AG10803 (cell line): ENCODE data around the gene GLT1D1.

ENCODE experiments used
- DNase-seq: peaks from one replicate; pipeline ENCODE4 v3.0.0; 2010; ENCODE audit warnings: low read depth
- H3K4me3 ChIP-seq: 2 replicates; pipeline ENCODE4 v1.5.1; 2011; ENCODE audit warnings: mild to moderate bottlenecking, low read length, control low read depth
- CTCF ChIP-seq: conservative IDR thresholded peaks from 2 replicates; pipeline ENCODE4 v1.5.1; 2011; ENCODE audit warnings: mild to moderate bottlenecking, low read length, control low read depth, inconsistent platforms

GLT1D1 gene

DNA sequence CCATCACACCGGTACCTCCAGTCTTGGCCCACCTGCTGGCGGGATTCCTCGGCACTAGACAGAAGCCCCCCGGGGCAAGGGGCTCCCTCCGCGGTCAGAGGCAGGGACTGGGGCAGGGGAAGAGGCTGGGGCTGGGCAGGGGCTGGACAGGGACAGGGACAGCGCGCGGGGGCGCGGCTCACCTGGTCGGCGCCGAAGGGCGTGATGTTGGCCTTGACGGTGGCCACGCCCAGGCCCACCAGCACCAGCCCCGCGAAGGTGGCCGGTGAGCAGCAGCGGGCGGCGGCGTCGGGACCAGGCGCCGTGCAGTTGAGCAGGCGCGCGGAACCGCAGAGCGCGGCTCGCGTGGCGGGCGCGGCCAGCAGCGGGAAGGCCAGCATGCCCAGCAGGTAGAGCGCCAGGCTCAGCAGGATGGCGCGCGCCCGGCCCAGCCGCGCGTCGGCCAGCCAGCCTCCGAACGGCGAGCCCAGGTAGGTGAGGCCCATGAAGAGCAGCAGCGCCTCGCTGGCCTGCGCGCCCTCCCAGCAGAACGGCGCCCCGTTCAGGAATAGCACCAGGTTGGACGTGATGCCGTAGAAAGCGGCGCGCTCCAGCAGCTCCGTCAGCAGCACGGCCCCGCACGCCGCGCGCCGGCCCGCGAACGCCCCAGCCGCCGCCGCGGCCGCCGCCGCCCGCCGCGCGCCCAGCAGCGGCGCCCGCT, 29.9 kb upstream of the GLT1D1 start:
- peak; percentile 17 for DNase-seq
- TF ChIP-seq CTCF: no peak
- H3K4me3 ChIP-seq: peak overlapping the region; percentile 78

DNA sequence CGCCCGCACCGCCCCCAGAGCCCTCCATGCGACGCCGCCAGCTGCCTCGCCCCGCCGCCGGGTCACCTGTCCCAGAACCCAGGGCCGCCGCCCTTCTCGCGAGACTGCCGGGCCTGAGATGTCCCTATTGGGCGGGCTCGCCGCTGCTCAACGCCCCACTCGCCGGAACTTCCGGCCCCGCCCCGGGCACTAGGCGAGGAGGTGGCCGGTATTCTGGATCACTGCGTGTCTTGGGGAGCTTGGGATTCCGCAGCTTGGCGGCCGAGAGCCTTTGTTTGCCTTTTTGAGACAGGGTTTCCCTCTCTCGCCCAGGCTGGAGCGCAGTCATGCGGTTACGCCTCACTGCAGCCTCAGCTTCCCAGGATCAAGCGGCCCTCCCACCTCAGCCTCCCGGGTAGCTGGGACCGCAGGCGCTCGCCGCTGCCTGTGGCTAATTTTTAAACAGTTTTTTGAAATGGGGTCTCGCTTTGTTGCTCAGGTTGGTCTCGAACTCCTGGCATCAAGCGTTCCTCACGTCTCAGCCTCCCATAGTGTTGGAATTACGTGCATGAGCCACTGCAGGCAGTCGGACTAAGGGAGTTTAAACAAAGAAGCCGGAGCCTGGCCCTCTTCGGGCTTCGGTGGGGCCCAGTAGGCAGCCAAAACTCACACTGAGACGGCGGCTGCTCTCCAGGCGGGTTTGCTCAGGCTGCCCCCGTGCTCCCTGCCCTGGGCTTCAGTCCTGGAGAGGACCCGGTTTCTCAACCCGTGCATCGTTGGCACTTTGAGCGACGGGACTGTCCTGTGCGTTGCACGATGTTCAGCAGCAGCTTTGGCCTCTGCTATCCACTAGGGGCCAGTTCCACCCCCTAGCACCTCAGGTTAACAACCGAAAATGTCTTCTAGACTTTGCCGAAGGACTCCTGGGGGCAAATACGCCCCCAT, 29.1 kb upstream of the GLT1D1 start, which contains the start of gene SLC15A4:
SLC15A4 (minus strand) TSS at position 43 of the 924 bp plus-strand sequence; CDS start at position 28, 15 bp downstream.
- DNase-seq: peak; percentile 88
- peak; percentile 22 for TF ChIP-seq CTCF
- peak within 1 kb of the TSS; percentile 78 for H3K4me3 ChIP-seq

DNA sequence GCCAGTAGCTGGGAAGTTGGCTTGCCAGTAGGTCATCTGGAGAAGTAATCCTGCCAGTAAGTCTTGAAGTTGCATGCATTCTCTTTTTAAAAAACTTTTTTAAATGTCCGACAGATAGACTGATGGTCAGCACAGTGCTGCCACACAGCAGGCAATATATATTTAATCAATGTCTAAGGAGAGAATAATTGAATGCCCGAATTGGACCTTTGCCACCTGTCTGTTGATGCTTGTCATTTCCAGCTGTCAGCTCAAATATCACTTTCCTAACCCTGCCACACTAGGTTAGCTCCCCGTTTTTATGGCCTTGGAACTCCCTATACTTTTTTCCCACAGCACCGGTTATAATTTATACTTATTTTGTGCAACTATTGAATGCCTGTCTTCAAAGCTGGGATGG, 27.4 kb upstream of the GLT1D1 start:
- TF ChIP-seq CTCF: no peak
- no peak for DNase-seq
- H3K4me3 ChIP-seq: no peak overlapping the region

DNA sequence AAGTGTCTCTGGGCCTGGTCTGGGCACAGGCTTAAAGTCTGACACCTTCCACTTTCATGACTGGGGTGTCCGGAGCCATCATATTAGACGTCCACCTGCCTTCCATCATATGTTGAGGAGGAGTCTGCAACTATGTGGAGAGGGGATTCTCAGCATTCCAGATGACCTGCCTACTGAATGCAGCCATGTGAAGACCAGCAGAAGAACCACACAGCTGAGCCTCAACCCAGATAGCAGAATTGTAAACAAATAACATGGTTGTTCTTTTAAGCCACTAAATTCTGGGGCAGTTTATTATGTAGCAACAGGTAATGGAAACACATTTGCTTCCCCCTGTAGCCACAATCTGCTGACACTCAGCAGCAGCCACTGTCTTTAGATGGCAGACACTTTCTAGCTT, 25.6 kb upstream of the GLT1D1 start:
- no peak for DNase-seq
- H3K4me3 ChIP-seq: no peak overlapping the region
- TF ChIP-seq CTCF: no peak

GRCh38 chr12:128829861-128830504, 23.3 kb upstream of the GLT1D1 start:
- no peak for TF ChIP-seq CTCF
- H3K4me3 ChIP-seq: no peak overlapping the region
- no peak for DNase-seq

DNA sequence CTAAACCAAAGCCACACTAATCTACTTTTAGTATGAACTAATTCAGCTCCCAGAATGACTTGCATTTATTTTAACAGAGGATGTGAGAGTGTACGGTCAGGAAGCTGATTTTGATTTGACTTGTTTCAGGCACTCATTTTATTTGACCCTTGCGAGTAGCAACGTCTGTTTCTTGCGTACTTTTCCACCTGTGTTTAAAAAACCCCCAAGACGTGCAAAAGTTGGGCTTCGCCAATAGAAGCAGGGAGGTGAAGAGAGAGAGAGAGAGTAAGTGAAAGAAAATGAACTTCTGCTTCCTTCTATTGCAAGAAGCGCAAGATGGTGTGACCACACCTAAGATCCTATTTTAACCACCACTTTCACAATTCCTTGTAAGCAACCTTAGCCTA, 22.8 kb upstream of the GLT1D1 start:
- H3K4me3 ChIP-seq: no peak overlapping the region
- no peak for TF ChIP-seq CTCF
- DNase-seq: no peak
